CMK (cell line): ENCODE results near the gene COL5A3.
A peak's percentile ranks its signal among the peaks of the same experiment; 100 is the strongest.
"Not testable (repeated sequence)": the region's sequence is repeated elsewhere in the genome, so short reads cannot be mapped to it uniquely, and the experiment has no call there.

Experiments
- DNase-seq: peaks from one replicate; pipeline ENCODE4 v3.0.0-alpha.2; 2010; ENCODE audit warnings: low read depth

Gene COL5A3

GRCh38 chr19:10010247-10010691 is at the start of gene COL5A3:
Gene COL5A3 (minus strand): TSS chr19:10010504. CDS start chr19:10010385, 119 bp downstream.
- no peak for DNase-seq

GRCh38 chr19:10052602-10053360 is 42.5 kb upstream of the COL5A3 start:
- DNase-seq = no peak

GRCh38 chr19:10049626-10050025 is 39.3 kb upstream of the COL5A3 start:
- no peak for DNase-seq

- no peak for DNase-seq
These were observed 35.1 kb upstream of the COL5A3 start for GRCh38 chr19:10045371-10045770.

- DNase-seq = no peak
These were observed 34.1 kb upstream of the COL5A3 start for GRCh38 chr19:10044390-10044789.

GRCh38 chr19:10043286-10043927 is 33.1 kb upstream of the COL5A3 start:
- no peak for DNase-seq

- no peak for DNase-seq
These were observed 27.5 kb upstream of the COL5A3 start for GRCh38 chr19:10037809-10038208.

- DNase-seq = no peak
These were observed 27.1 kb upstream of the COL5A3 start for GRCh38 chr19:10037367-10037766.

GRCh38 chr19:10036601-10037071 is 26.3 kb upstream of the COL5A3 start:
- no peak for DNase-seq

GRCh38 chr19:10033614-10034013 is 23.3 kb upstream of the COL5A3 start:
- DNase-seq = no peak

- peak; percentile 66 for DNase-seq
These were observed 17.1 kb upstream of the COL5A3 start for GRCh38 chr19:10027158-10027997.

- DNase-seq = no peak
These were observed 16.4 kb upstream of the COL5A3 start for GRCh38 chr19:10026744-10027143.

- DNase-seq = not testable (repeated sequence)
These were observed 12.8 kb upstream of the COL5A3 start for GRCh38 chr19:10023096-10023495.

- no peak for DNase-seq
These were observed 11.6 kb upstream of the COL5A3 start for GRCh38 chr19:10021863-10022262.

- no peak for DNase-seq
These were observed 11.1 kb upstream of the COL5A3 start for GRCh38 chr19:10021446-10021845.

- no peak for DNase-seq
These were observed 10.5 kb upstream of the COL5A3 start for GRCh38 chr19:10020851-10021250.

GRCh38 chr19:10019246-10019645 is 8.9 kb upstream of the COL5A3 start:
- DNase-seq = no peak

- no peak for DNase-seq
These were observed 8.5 kb upstream of the COL5A3 start for GRCh38 chr19:10018786-10019185.

- DNase-seq = no peak
These were observed 8.0 kb upstream of the COL5A3 start for GRCh38 chr19:10018263-10018662.

GRCh38 chr19:10013834-10014618 is 3.7 kb upstream of the COL5A3 start:
- DNase-seq = no peak

GRCh38 chr19:10013316-10013715 is 3.0 kb upstream of the COL5A3 start, which contains the start of gene RDH8:
Gene RDH8 (plus strand): TSS chr19:10013483. CDS start chr19:10013498, 15 bp downstream.
- DNase-seq = no peak

- no peak for DNase-seq
These were observed 1.7 kb upstream of the COL5A3 start for GRCh38 chr19:10011974-10012373.
